PC-9 (cell line): ENCODE measurements around the gene TTLL3. TPM values are rescaled to one million over a fixed set of nuclear protein-coding genes. Genes with fewer than 3 reads are reported as not detected.

Experiments
- Bru-seq: library from RNA; stranded (reverse); fragments of 400-500 nt; gene quantifications from one replicate; lab custom pipeline; 2021; lab: Mats Ljungman, UMichigan
- BruChase-seq, 2 experiments: library from RNA; stranded (reverse); fragments of 400-500 nt; gene quantifications; one replicate each; lab custom pipeline; 2021; lab: Mats Ljungman, UMichigan
- BruUV-seq: library from RNA; stranded (reverse); fragments of 400-500 nt; replicated peaks from 2 replicates; lab custom pipeline; 2021; lab: Mats Ljungman, UMichigan
- CTCF ChIA-PET: fragments of 300-600 bp; sonication (Branson Sonifier 250); formaldehyde crosslinking; loops from one replicate; lab custom pipeline; 2022; ENCODE audit warnings: antibody characterized with exemption; lab: Charles Lee
- POLR2A ChIA-PET: fragments of 300-600 bp; sonication (Branson Sonifier 250); formaldehyde crosslinking; loops from one replicate; lab custom pipeline; 2022; ENCODE audit warnings: antibody characterized with exemption; ENCODE audit not compliant: unreplicated experiment; lab: Charles Lee
- DNase-seq, 2 experiments: peaks; one replicate each; pipeline versions ENCODE4 v3.0.0 to v3.0.0-alpha.2; 2015 to 2022; ENCODE audit warnings: mixed read lengths in 1 of 2
- H2AFZ ChIP-seq: fragments of 200-600 bp; sonication (generic); 2 replicates; pipeline ENCODE4 v1.8.1; 2017; ENCODE audit warnings: antibody characterized with exemption
- H3F3A ChIP-seq: fragments of 200-600 bp; sonication (generic); 2 replicates; pipeline ENCODE4 v1.8.1; 2017; ENCODE audit warnings: antibody characterized with exemption, mild to moderate bottlenecking, low read depth; ENCODE audit not compliant: insufficient read depth
- H3K27ac ChIP-seq: fragments of 200-600 bp; sonication (generic); 2 replicates; pipeline ENCODE4 v1.6.1; 2016; ENCODE audit warnings: mixed run types
- H3K27me3 ChIP-seq: fragments of 200-600 bp; sonication (generic); 2 replicates; pipeline ENCODE4 v1.6.1; 2016; ENCODE audit warnings: low read depth, mixed run types; ENCODE audit not compliant: insufficient read depth
- H3K36me3 ChIP-seq: fragments of 200-600 bp; sonication (generic); 2 replicates; pipeline ENCODE4 v1.6.1; 2016; ENCODE audit warnings: low read depth, mixed run types
- H3K4me1 ChIP-seq: fragments of 200-600 bp; sonication (generic); replicated peaks from 2 replicates; pipeline ENCODE4 v1.6.1; 2016; ENCODE audit warnings: mixed run types; ENCODE audit not compliant: insufficient read depth
- H3K4me2 ChIP-seq: fragments of 200-600 bp; sonication (generic); 2 replicates; pipeline ENCODE4 v1.6.1; 2017; ENCODE audit warnings: mixed run types
- H3K4me3 ChIP-seq: fragments of 200-600 bp; sonication (generic); 2 replicates; pipeline ENCODE4 v1.6.1; 2016; ENCODE audit warnings: mixed run types
- H3K79me2 ChIP-seq: fragments of 200-600 bp; sonication (generic); 2 replicates; pipeline ENCODE4 v1.6.1; 2017; ENCODE audit warnings: low read depth, mixed run types
- H3K9me2 ChIP-seq: fragments of 200-600 bp; sonication (generic); 2 replicates; pipeline ENCODE4 v1.8.1; 2017; ENCODE audit warnings: mild to moderate bottlenecking; ENCODE audit not compliant: insufficient read depth
- H3K9me3 ChIP-seq: fragments of 200-600 bp; sonication (generic); 2 replicates; pipeline ENCODE4 v1.8.1; 2016; ENCODE audit warnings: low read depth; ENCODE audit not compliant: insufficient read depth
- H4K20me1 ChIP-seq: fragments of 200-600 bp; sonication (generic); 2 replicates; pipeline ENCODE4 v1.8.1; 2017; ENCODE audit not compliant: insufficient read depth
- CTCF ChIP-seq: fragments of 200-600 bp; sonication (generic); conservative IDR thresholded peaks from 2 replicates; pipeline ENCODE4 v1.6.1; 2017; ENCODE audit warnings: mixed run types, antibody characterized with exemption, mild to moderate bottlenecking, moderate library complexity
- EZH2 ChIP-seq: fragments of 200-600 bp; sonication (generic); IDR thresholded peaks from 2 replicates; pipeline ENCODE4 v1.8.0; 2017; ENCODE audit warnings: antibody characterized with exemption, low read depth
- intact Hi-C: fragments of 100-400 bp; cut with micrococcal nuclease; formaldehyde crosslinking; loops from one replicate; pipeline ENCODE4 v1.10.0; 2022; ENCODE audit not compliant: unreplicated experiment
- long read RNA-seq: library from polyadenylated mRNA; stranded (forward); transcript quantifications from one replicate; pipeline ENCODE4 v2.0.0, GENCODE V29; 2022
- total RNA-seq: library from RNA; stranded (reverse); gene quantifications from 2 replicates; pipeline ENCODE4 v1.2.3, GENCODE V29; 2021

The TTLL3 gene
- total RNA-seq (21.7 and 35.8 TPM in 2 replicates), Bru-seq, nascent RNA (percentile 35 among the genes with signal in this experiment), BruChase-seq, experiment 1, labeled RNA remaining after a 2-hour chase (percentile 53 among the genes with signal in this experiment), BruChase-seq, experiment 2, labeled RNA remaining after a 6-hour chase (percentile 64 among the genes with signal in this experiment)
- long read RNA-seq, full-length matches to known transcripts, result 1 of 13 reads
- long read RNA-seq, partial matches to known transcripts, result 3 of 13 reads
- long read RNA-seq, other reads (novel, unspliced or antisense), result 9 of 13 reads

DNA sequence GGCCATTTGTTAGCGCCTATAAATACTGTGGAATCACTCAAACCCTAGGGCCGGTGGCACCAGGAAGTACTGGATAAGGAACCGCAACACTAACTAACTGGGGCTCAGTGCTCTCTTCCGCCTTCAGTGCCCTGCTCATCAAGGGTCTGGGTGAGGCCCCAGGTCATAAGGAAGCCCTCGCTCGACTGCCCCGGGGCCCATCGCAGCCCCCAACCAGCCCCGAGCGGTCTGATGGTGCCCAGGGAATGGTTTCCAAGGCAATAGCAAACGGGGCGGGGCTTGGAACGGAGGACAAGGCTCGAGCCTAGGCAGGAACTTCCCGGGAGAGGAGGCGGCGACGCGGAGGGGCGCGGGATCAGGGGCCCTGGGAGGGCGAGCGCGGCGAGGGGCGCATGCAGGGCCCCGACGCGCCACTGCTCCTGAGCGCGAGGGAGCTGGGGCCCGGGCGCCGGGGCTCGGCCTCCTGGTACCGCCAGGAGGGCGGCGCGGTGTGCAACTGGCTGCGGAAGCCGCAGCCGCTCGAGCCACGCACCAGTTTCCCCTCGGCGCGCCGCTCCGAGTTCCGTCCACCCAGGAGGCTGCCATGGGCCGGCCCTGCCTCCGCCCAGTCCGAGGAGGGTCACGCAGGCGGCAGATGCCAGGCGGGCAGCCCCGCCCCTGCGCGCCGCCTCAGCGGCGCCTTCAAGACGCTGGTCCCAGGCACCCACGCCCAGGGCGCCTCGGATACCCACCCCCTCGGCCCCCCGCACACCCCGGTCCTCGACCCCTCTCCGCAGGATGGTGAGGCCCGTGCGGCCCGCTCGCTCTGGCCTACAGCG lies at the start of gene TTLL3:
Gene TTLL3 (plus strand): TSS at position 648 of the 818 bp plus-strand sequence. CDS start 400 bp downstream, outside the sequence.
- H3F3A ChIP-seq, result peaks cover 36% of the 10 kb centered on the region
- intact Hi-C loops, result loop anchor here (2.0 to 10.0 kb wide), 2 partner anchors 137 to 305 kb away; no protein-coding TSS in a partner anchor
- CTCF ChIA-PET, result interaction anchor here (0.6 kb wide), 1 partner anchor 29 kb away, joined by 5 read pairs; no protein-coding TSS in a partner anchor
- no peaks in the 10 kb centered on the region for H3K27me3 ChIP-seq
- H4K20me1 ChIP-seq, result 0 out of 2 replicates have a peak, but pooled peaks cover under 1% of the 10 kb centered on the region
- H3K36me3 ChIP-seq, result peaks cover 6% of the 10 kb centered on the region; the same call in 1 of the 2 replicates
- peak within 1 kb of the TSS; percentile 77 for H2AFZ ChIP-seq
- POLR2A ChIA-PET, result interaction anchor here (0.7 to 0.9 kb wide), 3 partner anchors 17 to 177 kb away, joined by 3 to 4 read pairs (median 3); partner anchors contain the start of genes ARPC4 and EMC3
- H3K4me1 ChIP-seq, result peaks cover 19% of the 10 kb centered on the region
- TSS peak; percentile 73 for BruUV-seq
- H3K4me3 ChIP-seq, result peak within 1 kb of the TSS; percentile 66
- H3K9me2 ChIP-seq, result no peaks in the 10 kb centered on the region
- TF ChIP-seq CTCF, result no peak
- TF ChIP-seq EZH2, result no peak
- H3K9me3 ChIP-seq, result no peaks in the 10 kb centered on the region
- peak within 1 kb of the TSS; percentile 62 for H3K27ac ChIP-seq
- DNase-seq, result peak in 1 of 2 experiments; percentile 62
- H3K4me2 ChIP-seq, result peak within 1 kb of the TSS; percentile 95
- no peaks in the 10 kb centered on the region for H3K79me2 ChIP-seq

DNA sequence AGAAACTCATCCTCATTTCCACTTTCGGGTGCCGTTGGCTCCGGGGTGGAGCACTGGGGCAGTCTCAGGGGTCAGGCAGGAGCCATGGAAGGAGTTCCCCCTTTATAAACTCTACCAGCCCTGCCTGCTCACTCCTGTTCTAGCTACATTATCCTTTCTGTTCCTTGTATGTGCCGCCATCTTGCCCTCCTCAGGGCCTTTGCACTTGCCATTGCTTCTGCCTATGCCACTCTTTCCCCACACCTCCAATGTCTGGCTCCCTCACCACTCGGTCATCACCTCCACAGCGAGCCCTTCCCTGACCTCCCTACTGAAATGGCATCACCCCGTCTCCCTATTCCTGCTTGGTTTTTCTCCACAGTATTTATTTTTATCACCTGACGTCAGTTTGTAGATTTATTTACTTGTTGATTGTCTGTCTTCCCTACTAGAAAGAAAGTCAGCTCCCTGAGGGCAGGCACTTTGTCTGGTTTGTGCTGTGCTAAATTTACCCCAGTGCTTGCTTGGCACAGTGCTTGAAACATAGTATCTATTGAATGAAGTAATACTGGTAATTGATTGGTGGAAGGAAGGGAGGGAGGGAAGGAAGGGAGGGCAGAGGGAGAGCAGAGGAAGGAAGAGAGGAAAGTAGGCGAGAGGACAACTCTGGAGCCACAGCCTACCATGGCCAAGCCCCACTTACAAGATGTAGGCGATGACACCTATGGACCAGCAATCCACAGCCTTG lies 49.1 kb upstream of the TTLL3 start:
- ChIA-PET CTCF (interaction anchor here (0.6 kb wide), 1 partner anchor 9 kb away, joined by 3 read pairs; the partner anchor contains the start of gene CAMK1), POLR2A (interaction anchor here (0.6 kb wide), 1 partner anchor 313 kb away, joined by 4 read pairs; no protein-coding TSS in a partner anchor)
- H3K4me3 ChIP-seq, result no peak overlapping the region
- H3K36me3 ChIP-seq, result no peaks in the 10 kb centered on the region
- no peak overlapping the region for H2AFZ ChIP-seq
- H3K9me2 ChIP-seq, result no peaks in the 10 kb centered on the region
- H3K27ac ChIP-seq, result no peak overlapping the region
- H3K9me3 ChIP-seq, result no peaks in the 10 kb centered on the region
- no TSS peak for BruUV-seq
- intact Hi-C loops, result no loop called here
- no peaks in the 10 kb centered on the region for H3K79me2 ChIP-seq
- no peaks in the 10 kb centered on the region for H3F3A ChIP-seq
- H3K27me3 ChIP-seq, result no peaks in the 10 kb centered on the region
- TF ChIP-seq EZH2 (no peak), CTCF (no peak)
- H3K4me2 ChIP-seq, result no peak overlapping the region
- no peaks in the 10 kb centered on the region for H3K4me1 ChIP-seq
- no peaks in the 10 kb centered on the region for H4K20me1 ChIP-seq
- DNase-seq, result no peak
